Dermis blood vessel endothelial cell (primary cell): ENCODE data around the gene CCDC69. TPM values are rescaled to one million over a fixed set of nuclear protein-coding genes. Genes with fewer than 3 reads are reported as not detected.
"Not testable (repeated sequence)": the region's sequence is repeated elsewhere in the genome, so short reads cannot be mapped to it uniquely, and the experiment has no call there.

Experiments used
- DNase-seq: peaks from one replicate; pipeline ENCODE4 v3.0.0; 2010
- total RNA-seq: library from RNA; depleted of rRNA; stranded (reverse); fragments of >200 nt; gene quantifications from 2 replicates; pipeline ENCODE4 v1.2.3, GENCODE V29; 2014

The CCDC69 gene
- total RNA-seq: 5.4 and 5.6 TPM in 2 replicates

GRCh38 chr5:151223447-151224264, at the start of gene CCDC69:
Gene CCDC69 (minus strand): TSS chr5:151224092. CDS start chr5:151223970, 122 bp downstream.
- peak; percentile 86 for DNase-seq

- no peak for DNase-seq
Observed at GRCh38 chr5:151271336-151271735, 47.4 kb upstream of the CCDC69 start.

- DNase-seq: peak; percentile 41
Observed at GRCh38 chr5:151270599-151270998, 46.7 kb upstream of the CCDC69 start.

- DNase-seq: no peak
Observed at GRCh38 chr5:151267491-151268260, 43.8 kb upstream of the CCDC69 start.

GRCh38 chr5:151264113-151264512, 40.2 kb upstream of the CCDC69 start:
- peak; percentile 29 for DNase-seq

GRCh38 chr5:151262532-151262931, 38.6 kb upstream of the CCDC69 start:
- DNase-seq: no peak

GRCh38 chr5:151259931-151260330, 36.0 kb upstream of the CCDC69 start:
- no peak for DNase-seq

GRCh38 chr5:151258816-151259215, 34.9 kb upstream of the CCDC69 start:
- no peak for DNase-seq

GRCh38 chr5:151258201-151258611, 34.3 kb upstream of the CCDC69 start:
- no peak for DNase-seq

GRCh38 chr5:151257731-151258181, 33.9 kb upstream of the CCDC69 start:
- DNase-seq: no peak

- no peak for DNase-seq
Observed at GRCh38 chr5:151255621-151256286, 31.9 kb upstream of the CCDC69 start.

- DNase-seq: not testable (repeated sequence)
Observed at GRCh38 chr5:151254990-151255389, 31.1 kb upstream of the CCDC69 start.

GRCh38 chr5:151254556-151254955, 30.7 kb upstream of the CCDC69 start:
- DNase-seq: no peak

GRCh38 chr5:151253605-151253950, 29.7 kb upstream of the CCDC69 start:
- peak; percentile 10 for DNase-seq

- peak; percentile 100 for DNase-seq
Observed at GRCh38 chr5:151252762-151253604, 29.1 kb upstream of the CCDC69 start, which contains the start of gene GM2A. Gene GM2A (plus strand): TSS chr5:151253185. CDS start chr5:151253217, 32 bp downstream.

GRCh38 chr5:151251621-151252020, 27.7 kb upstream of the CCDC69 start:
- DNase-seq: no peak

GRCh38 chr5:151251001-151251551, 27.2 kb upstream of the CCDC69 start:
- DNase-seq: no peak

GRCh38 chr5:151250346-151251000, 26.6 kb upstream of the CCDC69 start:
- DNase-seq: no peak

- no peak for DNase-seq
Observed at GRCh38 chr5:151249281-151249680, 25.4 kb upstream of the CCDC69 start.

GRCh38 chr5:151248651-151249050, 24.8 kb upstream of the CCDC69 start:
- no peak for DNase-seq

GRCh38 chr5:151245680-151246219, 21.9 kb upstream of the CCDC69 start:
- no peak for DNase-seq
